ACC112 (cell line): ENCODE data around the gene NPHP4.

Experiments used
- H2AFZ ChIP-seq: fragments of 200-600 bp; sonication (generic); one replicate; pipeline ENCODE4 v1.6.0; 2017; ENCODE audit warnings: antibody characterized with exemption, low read length; ENCODE audit not compliant: unreplicated experiment
- H3K27ac ChIP-seq: fragments of 200-600 bp; sonication (generic); 2 replicates; pipeline ENCODE4 v1.5.1; 2014; ENCODE audit warnings: low read depth, mild to moderate bottlenecking, antibody characterized with exemption, low read length, moderate library complexity
- H3K27me3 ChIP-seq: fragments of 200-600 bp; sonication (generic); 2 replicates; pipeline ENCODE4 v1.6.1; 2014; ENCODE audit warnings: mild to moderate bottlenecking, antibody characterized with exemption, low read length, moderate library complexity, mixed read lengths; ENCODE audit not compliant: insufficient read depth
- H3K36me3 ChIP-seq: fragments of 200-600 bp; sonication (generic); 2 replicates; pipeline ENCODE4 v1.6.1; 2016; ENCODE audit warnings: mild to moderate bottlenecking, antibody characterized with exemption, low read length, moderate library complexity, mixed read lengths; ENCODE audit not compliant: insufficient read depth
- H3K4me1 ChIP-seq: fragments of 200-600 bp; sonication (generic); one replicate; pipeline ENCODE4 v1.6.1; 2016; ENCODE audit warnings: low read length, mixed read lengths; ENCODE audit not compliant: insufficient read depth, unreplicated experiment, control insufficient read depth
- H3K4me3 ChIP-seq: fragments of 200-600 bp; sonication (generic); 2 replicates; pipeline ENCODE4 v1.5.1; 2014; ENCODE audit warnings: mild to moderate bottlenecking, low read depth, low read length
- H3K79me2 ChIP-seq: fragments of 200-600 bp; sonication (generic); one replicate; pipeline ENCODE4 v1.6.0; 2016; ENCODE audit warnings: low read length; ENCODE audit not compliant: control insufficient read depth, unreplicated experiment, insufficient read depth

NPHP4 gene

DNA sequence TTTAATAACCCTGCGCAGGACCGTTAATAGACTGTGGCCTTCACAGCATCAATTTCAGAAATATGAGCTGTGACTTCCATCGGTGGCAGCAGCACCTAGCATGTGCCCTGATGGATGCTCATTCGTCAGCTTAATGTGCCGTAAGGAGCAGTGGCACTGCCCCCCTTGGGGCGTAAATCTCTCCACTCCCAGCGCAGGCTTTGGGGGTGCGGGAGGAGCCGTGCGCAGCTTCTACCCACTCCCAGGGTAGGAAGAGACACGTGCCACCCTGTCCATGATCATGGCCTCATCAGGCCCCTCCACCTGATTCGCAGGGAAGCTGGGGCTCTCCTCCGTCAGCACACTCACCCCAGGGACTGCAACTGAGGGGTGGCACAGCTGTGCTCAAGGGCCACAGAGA lies 149.5 kb downstream of the NPHP4 start:
- Histone ChIP-seq H3K4me1 (no peaks in the 10 kb centered on the region), H3K27me3 (peaks cover 11% of the 10 kb centered on the region; the same call in 1 of the 2 replicates), H3K36me3 (no peaks in the 10 kb centered on the region)

DNA sequence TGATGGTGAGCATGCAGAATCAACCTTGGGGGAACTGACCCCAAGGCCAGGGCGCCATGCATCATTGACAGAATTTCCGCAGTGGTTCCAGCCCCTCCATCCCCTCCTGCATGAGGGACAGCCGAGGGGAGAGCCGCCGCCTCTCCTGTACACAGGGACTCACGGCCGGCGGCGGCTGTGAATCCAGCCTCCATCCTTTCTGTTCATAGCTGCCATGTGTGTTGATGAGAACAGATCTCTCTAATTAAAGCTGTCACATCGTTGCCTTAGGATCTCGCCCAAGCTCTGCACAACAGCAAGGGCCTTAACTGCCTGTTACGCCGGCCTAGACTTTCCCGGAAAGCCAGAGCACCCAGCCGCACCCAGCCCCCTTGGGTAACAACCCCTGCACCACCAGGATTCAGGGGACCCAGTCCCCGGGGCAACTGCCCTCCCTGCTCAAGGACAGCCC lies 151.6 kb downstream of the NPHP4 start:
- H3K79me2 ChIP-seq = no peaks in the 10 kb centered on the region
- H3K27me3 ChIP-seq = peaks cover 22% of the 10 kb centered on the region
- H2AFZ ChIP-seq = no peak overlapping the region
- H3K36me3 ChIP-seq = no peaks in the 10 kb centered on the region
- H3K4me1 ChIP-seq = no peaks in the 10 kb centered on the region
- H3K27ac ChIP-seq = no peak overlapping the region
- no peak overlapping the region for H3K4me3 ChIP-seq

More for the DNA sequence above, 149.5 kb downstream of the NPHP4 start:
- Histone ChIP-seq H2AFZ (no peak overlapping the region), H3K79me2 (no peaks in the 10 kb centered on the region), H3K27ac (no peak overlapping the region), H3K4me3 (no peak overlapping the region)

DNA sequence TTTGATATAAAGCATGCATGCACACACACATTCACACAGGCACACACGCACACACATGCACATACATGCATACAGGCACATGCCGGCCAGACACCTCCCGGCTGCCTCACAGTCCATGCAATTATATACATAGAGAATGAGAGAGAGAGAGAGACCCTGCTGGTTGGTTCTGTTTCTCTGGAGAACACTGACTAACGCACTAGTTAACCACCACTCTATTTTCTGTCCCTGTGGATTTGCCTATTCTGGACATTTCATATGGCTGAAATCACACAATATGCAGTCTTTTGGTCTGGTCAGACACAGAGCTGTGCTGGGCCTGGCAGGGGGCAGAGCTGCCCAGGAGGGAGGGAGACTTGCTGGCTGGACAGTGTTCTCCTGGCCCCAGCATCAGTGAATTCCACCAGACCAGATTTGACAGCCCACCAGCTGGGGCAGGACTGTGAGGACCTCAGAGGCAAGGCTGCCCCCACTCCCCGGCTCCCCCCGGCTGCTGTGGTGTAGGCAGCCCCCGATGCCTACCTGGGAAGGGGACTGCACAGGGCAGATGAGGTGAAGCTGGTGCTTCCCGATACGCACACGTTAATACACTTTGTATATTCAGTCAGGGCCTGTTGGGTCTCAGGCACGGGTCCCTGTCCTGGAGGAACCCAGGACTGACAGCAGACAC lies 152.2 kb downstream of the NPHP4 start:
- Histone ChIP-seq H3K27me3 (peaks cover 22% of the 10 kb centered on the region), H2AFZ (no peak overlapping the region), H3K4me3 (no peak overlapping the region), H3K4me1 (no peaks in the 10 kb centered on the region), H3K36me3 (no peaks in the 10 kb centered on the region), H3K79me2 (no peaks in the 10 kb centered on the region), H3K27ac (no peak overlapping the region)

DNA sequence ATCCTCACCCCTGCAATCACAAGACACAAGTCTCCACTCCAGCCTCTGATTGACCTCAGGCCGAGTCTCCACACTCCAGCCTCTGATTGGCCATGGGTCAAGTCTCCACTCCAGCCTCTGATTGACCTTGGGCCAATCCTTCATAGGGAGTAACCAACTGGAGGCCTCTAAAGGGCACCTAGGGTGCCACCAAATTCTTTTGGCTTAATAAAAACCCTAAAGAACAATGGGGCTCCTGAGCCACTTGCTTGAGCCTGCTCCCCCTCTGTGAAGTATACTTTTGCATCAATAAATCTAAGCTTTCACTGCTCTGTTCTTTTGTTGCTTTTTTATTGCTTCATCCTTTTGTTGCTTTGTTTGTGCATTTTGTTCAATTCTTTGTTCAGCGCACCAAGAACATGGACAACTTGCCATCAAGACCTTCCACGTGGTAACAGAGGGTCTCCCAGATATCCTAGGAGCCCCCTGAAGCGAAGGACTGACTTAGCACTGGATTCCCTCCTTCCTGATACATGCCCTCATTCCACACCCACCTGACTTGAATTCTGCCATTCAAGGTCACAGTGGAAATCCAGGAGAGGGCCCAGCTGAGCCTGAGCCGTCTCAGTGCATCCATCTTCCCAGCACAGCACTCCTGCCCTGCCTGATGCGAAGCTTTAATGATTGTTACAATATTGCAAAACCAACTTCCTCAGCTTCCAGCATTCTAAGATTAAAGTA lies 152.9 kb downstream of the NPHP4 start:
- no peak overlapping the region for H2AFZ ChIP-seq
- H3K4me1 ChIP-seq = no peaks in the 10 kb centered on the region
- H3K79me2 ChIP-seq = no peaks in the 10 kb centered on the region
- peaks cover 22% of the 10 kb centered on the region for H3K27me3 ChIP-seq
- H3K36me3 ChIP-seq = no peaks in the 10 kb centered on the region
- no peak overlapping the region for H3K27ac ChIP-seq
- no peak overlapping the region for H3K4me3 ChIP-seq

DNA sequence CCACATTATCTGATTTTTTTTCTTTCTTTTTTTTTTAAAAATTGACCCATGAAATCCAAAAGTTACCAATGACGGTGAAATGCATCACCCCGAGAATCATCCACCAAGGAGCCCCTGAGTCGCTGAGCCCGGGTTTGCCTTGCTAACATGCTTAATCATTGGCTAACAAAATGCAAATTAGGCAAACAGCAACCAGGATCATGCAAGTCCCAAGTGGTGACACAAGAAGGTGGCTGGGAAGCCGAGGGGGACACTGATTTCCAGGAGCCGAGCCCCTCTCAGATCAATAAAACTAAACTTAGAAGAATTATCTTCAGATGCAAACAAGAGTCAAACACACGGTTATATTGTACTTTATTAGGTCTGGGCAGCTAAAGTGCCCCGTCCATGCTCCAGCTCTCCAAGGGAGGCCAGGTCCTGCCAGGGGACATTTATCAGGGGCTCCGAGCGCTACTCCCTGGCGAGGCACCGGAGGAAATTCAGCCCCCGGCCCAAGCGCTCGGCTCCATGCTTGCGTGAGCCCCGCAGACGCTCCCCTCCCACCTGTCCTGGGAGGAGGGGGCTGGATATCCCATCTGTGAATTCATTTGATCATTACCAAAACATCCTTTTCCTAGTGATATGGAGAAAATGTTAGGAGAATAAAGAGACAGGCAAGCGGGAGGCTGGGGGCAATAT lies 154.1 kb downstream of the NPHP4 start:
- Histone ChIP-seq H3K4me1 (no peaks in the 10 kb centered on the region), H3K79me2 (no peaks in the 10 kb centered on the region), H3K27ac (no peak overlapping the region), H3K36me3 (no peaks in the 10 kb centered on the region), H2AFZ (no peak overlapping the region), H3K27me3 (peaks cover 22% of the 10 kb centered on the region), H3K4me3 (no peak overlapping the region)

DNA sequence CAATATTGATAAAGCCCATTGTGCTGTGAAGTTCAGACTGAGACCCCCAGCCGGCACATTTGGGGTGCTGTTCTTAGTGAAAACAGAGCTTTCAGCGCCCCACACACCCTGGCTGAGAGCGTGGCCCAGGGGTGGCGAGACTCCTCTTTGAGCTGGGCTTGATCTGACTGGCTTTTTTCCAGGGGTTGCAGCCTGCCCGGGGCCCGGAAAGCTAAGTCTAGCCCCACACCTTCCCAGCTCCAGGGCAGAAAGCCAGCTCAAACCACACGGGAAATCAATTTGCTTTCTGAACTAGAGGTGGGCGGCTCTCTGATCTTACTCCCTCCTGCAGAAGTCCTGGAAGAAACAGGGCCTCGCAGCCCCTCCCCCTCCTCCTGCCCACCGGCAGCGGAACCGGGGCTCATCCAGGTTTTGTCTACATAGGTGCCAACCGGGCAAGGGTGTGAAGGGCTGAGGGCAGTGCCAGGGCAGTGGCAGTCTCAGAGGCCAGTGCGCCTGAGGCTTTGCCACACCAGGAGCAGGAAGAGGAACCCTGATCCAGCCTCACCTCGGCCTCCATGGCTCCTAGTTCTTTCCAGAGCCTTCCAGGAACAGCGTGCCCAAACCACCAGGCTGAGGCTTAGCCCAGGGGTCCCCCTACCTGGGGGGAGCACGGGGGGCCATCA lies 155.3 kb downstream of the NPHP4 start:
- Histone ChIP-seq H3K27ac (no peak overlapping the region), H3K79me2 (no peaks in the 10 kb centered on the region), H3K27me3 (peaks cover 18% of the 10 kb centered on the region), H3K36me3 (no peaks in the 10 kb centered on the region), H3K4me3 (no peak overlapping the region), H3K4me1 (no peaks in the 10 kb centered on the region), H2AFZ (no peak overlapping the region)

DNA sequence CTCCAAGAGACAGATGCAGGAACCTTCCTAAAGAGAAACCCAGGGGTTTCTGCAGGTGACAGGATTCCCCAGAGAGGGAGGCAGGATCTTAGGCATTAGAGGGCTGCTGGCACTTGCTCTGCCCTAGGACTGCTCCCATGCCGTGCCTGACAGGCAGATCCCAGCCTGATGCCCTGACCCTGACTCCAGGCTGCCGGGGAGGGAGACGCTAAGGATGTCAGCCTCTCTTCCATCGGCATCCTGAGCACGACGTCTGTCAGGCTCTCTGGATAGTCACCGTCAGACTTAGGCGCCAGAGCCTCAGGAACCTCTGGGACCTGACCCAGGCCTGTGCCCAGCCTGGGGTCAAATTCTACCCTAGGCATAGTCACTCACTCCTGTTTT lies 157.1 kb downstream of the NPHP4 start:
- peaks cover 18% of the 10 kb centered on the region for H3K27me3 ChIP-seq
- H3K36me3 ChIP-seq = no peaks in the 10 kb centered on the region
- no peak overlapping the region for H3K4me3 ChIP-seq
- no peaks in the 10 kb centered on the region for H3K79me2 ChIP-seq
- no peak overlapping the region for H3K27ac ChIP-seq
- H3K4me1 ChIP-seq = no peaks in the 10 kb centered on the region
- H2AFZ ChIP-seq = no peak overlapping the region

DNA sequence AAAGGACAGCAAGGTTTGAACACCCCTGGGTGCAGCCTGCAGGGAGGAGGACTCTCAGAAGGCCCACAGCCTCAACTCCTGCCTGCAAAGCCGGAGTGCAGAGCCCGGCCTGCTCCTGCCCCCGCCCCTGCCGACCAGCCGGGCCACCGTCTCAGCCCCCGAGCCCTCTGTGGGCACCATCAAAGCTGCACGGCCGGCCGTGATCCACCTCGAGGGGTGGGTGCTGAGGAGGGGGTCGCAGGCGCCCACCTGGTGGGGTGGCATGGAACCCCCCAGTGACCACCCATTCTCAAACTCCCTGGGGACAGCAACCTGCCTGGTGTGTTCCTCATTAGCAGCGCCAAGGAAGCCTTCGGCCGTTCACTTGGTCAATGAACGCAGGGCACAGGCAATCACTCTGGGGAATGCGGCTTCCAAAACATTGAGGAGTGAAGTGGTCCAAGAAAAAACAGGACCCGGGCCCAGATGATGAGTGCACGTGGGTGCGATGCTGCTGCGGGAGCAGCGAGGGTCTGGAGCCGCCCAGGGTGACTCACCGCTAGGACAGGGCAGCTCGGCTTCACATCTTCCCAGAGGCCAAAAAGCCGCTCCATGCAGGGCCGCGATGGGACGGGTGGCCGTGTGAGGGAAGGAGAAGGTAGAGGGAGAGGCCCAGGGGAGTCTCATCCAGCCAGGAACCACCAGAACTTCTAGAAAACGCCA lies 157.6 kb downstream of the NPHP4 start:
- Histone ChIP-seq H3K4me1 (no peaks in the 10 kb centered on the region), H3K27ac (no peak overlapping the region), H3K4me3 (no peak overlapping the region), H3K36me3 (no peaks in the 10 kb centered on the region), H3K79me2 (no peaks in the 10 kb centered on the region), H3K27me3 (peaks cover 18% of the 10 kb centered on the region), H2AFZ (no peak overlapping the region)

DNA sequence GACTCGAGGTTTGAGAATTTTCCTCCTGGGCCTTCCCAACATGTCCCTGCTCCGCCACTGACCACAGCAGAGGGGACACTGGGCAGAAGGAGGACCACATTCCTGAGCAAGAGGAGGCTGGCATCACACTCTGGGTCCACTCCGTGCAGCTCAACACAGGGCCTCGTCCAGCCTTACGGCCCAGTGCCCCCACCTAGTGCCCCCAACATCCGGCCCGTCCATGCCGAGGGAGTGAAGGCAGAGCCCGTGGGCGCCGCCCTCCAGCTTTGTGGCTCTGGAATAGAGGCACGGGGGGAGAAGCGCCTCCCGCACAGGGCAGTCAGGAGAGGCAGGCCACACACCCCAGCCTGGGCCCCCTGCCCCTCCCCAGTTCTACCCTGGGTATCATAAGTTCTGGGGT lies 158.3 kb downstream of the NPHP4 start:
- H3K27me3 ChIP-seq = peaks cover 18% of the 10 kb centered on the region
- no peak overlapping the region for H2AFZ ChIP-seq
- H3K36me3 ChIP-seq = no peaks in the 10 kb centered on the region
- no peaks in the 10 kb centered on the region for H3K79me2 ChIP-seq
- no peak overlapping the region for H3K4me3 ChIP-seq
- no peak overlapping the region for H3K27ac ChIP-seq
- no peaks in the 10 kb centered on the region for H3K4me1 ChIP-seq
